PFSK-1 (cell line): ENCODE data around the gene SERPINF2.

Source experiments
- FOXP2 ChIP-seq: optimal IDR thresholded peaks from 2 replicates; pipeline ENCODE3; 2011; ENCODE audit warnings: borderline replicate concordance, control low read depth, inconsistent platforms; ENCODE audit not compliant: insufficient read depth; ENCODE audit errors: extremely low read length, extremely low read depth
- POLR2AphosphoS5 ChIP-seq: IDR thresholded peaks from 2 replicates; pipeline ENCODE4 v1.6.1; 2012; ENCODE audit warnings: low read depth, mild to moderate bottlenecking, control low read depth, low read length, moderate library complexity
- SIN3A ChIP-seq: IDR thresholded peaks from 2 replicates; pipeline ENCODE4 v1.6.1; 2012; ENCODE audit warnings: mild to moderate bottlenecking, low read length, moderate library complexity, borderline replicate concordance; ENCODE audit not compliant: insufficient read depth
- TAF1 ChIP-seq: IDR thresholded peaks from 2 replicates; pipeline ENCODE4 v1.6.1; 2012; ENCODE audit warnings: low read length, control low read depth, borderline replicate concordance; ENCODE audit not compliant: insufficient read depth
- TF ChIP-seq, protein P1 (sequence below), 2 experiments: IDR thresholded peaks; 2 replicates each; pipeline versions ENCODE4 v1.6.1 to v1.8.0; 2011 to 2012; ENCODE audit warnings: low read depth in 2 of 2, low read length in 2 of 2, control low read depth in 1 of 2, inconsistent platforms in 1 of 2, mild to moderate bottlenecking in 1 of 2, moderate library complexity in 1 of 2; ENCODE audit not compliant: insufficient read depth in 1 of 2

The SERPINF2 gene

DNA sequence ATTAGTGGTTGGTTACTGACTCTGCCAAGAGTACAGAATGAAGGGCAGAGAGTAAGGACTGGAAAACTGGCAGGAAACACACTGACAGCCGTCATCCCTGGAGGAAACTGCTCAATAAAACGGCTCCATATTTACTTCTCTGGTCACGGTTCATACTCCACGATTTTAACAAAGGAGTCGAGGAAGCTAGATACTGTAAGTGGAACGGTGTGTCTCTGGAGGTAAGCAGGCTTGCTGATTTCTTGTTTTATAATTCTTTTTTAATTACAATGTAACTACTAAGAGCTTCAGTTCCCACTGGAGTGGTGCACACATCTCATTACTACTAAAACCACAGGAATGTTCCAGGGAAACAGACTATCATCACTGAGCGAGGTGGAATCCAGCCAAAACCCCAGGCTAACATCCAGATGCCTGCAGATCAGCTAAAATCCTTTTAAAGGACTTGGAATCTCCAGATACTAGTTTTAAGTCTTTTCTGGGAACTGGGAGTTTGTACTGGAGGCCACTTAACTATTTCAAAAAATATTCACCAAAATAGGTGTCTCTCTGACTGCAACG, 37.0 kb downstream of the SERPINF2 start:
- TF ChIP-seq POLR2AphosphoS5: no peak
- TF ChIP-seq SIN3A: no peak
- TF ChIP-seq, protein P1, sequence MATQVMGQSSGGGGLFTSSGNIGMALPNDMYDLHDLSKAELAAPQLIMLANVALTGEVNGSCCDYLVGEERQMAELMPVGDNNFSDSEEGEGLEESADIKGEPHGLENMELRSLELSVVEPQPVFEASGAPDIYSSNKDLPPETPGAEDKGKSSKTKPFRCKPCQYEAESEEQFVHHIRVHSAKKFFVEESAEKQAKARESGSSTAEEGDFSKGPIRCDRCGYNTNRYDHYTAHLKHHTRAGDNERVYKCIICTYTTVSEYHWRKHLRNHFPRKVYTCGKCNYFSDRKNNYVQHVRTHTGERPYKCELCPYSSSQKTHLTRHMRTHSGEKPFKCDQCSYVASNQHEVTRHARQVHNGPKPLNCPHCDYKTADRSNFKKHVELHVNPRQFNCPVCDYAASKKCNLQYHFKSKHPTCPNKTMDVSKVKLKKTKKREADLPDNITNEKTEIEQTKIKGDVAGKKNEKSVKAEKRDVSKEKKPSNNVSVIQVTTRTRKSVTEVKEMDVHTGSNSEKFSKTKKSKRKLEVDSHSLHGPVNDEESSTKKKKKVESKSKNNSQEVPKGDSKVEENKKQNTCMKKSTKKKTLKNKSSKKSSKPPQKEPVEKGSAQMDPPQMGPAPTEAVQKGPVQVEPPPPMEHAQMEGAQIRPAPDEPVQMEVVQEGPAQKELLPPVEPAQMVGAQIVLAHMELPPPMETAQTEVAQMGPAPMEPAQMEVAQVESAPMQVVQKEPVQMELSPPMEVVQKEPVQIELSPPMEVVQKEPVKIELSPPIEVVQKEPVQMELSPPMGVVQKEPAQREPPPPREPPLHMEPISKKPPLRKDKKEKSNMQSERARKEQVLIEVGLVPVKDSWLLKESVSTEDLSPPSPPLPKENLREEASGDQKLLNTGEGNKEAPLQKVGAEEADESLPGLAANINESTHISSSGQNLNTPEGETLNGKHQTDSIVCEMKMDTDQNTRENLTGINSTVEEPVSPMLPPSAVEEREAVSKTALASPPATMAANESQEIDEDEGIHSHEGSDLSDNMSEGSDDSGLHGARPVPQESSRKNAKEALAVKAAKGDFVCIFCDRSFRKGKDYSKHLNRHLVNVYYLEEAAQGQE (IDR thresholded peaks at IDR 0.05; ENCODE audit: insufficient read depth in 1 of 2, low read depth in 2 of 2, low read length in 2 of 2): no peak
- no peak for TF ChIP-seq TAF1
- no peak for TF ChIP-seq FOXP2

DNA sequence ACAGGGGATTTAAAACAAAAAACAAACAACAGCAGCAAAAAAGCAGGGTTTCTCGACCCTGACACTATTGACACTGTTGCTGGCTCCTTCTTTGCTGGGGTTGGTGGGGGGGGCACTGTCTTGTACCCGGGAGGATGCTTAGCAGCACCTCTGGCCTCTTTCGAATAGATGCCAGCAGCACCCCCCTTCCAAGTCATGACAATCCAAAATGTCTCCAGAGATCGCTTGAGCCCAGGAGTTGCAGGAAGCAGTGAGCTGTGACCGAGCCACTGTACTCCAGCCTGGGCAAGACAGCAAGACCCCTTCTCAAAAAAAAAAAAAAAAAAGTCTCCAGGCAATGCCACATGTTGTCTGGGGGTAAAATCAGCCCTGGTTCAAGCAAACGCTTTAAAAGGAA, 39.5 kb downstream of the SERPINF2 start:
- TF ChIP-seq POLR2AphosphoS5: no peak
- TF ChIP-seq SIN3A: no peak
- TF ChIP-seq, protein P1 (IDR thresholded peaks at IDR 0.05; ENCODE audit: insufficient read depth in 1 of 2, low read depth in 2 of 2, low read length in 2 of 2): no peak
- no peak for TF ChIP-seq TAF1
- TF ChIP-seq FOXP2: no peak

DNA sequence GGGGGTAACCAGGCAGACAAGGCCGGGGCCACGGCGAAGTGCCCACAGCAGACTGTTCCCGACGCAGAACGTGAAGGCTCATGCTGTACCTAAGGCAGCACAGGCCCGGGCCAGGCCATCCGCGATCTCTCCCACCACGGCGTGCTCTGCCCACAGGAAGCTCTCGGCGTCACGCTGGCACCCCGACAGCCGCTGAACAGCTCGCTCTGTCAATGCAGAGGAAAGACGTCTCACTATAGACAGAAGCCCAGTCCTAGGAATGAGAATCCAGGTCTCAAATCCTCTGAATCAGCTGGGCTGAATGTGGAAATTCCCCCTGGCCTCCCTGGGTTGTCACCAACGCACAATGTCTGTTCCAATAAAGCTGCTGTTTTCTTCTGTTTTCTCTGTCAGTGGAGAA, 40.6 kb downstream of the SERPINF2 start:
- TF ChIP-seq POLR2AphosphoS5 (no peak), FOXP2 (no peak), TAF1 (no peak), SIN3A (no peak)
- TF ChIP-seq, protein P1 (IDR thresholded peaks at IDR 0.05; ENCODE audit: insufficient read depth in 1 of 2, low read depth in 2 of 2, low read length in 2 of 2): no peak

DNA sequence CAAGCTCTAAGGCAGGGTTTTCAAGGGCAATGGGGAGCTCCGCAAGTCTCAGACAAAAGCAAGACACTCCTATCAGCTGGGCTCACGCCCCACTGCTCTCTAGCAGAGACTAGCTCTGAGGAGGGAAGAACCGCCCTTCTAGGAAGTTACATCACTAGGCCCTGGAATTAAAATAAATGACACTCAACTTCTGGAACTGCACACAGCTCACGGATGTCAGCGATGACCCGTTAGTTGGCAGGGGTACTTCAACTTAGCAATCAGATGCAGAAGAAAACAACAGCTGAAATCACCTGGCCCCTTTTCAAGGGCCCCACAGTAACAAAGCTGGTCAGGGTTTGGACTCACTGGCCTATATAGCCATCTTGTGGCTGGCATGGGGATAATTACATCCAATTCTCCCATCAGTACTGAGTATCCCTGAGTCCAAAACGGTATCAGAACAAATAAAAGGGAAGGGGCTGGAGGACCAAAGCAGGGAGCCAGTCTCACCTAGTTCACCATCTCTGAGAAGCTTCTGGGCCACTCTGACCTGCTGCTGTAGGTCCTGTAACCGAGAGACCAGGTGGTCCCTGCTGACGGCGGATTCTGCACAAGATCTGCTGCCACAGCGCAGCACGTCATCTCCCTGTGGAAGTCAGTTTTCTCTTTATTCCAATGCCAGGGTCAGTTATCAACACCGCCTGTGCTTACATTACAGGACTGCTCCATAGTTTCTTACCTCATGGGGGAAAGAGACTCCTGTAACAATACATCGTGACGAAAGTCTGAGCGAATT, 41.4 kb downstream of the SERPINF2 start:
- TF ChIP-seq, protein P1 (IDR thresholded peaks at IDR 0.05; ENCODE audit: insufficient read depth in 1 of 2, low read depth in 2 of 2, low read length in 2 of 2): no peak
- no peak for TF ChIP-seq SIN3A
- TF ChIP-seq FOXP2: no peak
- no peak for TF ChIP-seq TAF1
- TF ChIP-seq POLR2AphosphoS5: no peak

DNA sequence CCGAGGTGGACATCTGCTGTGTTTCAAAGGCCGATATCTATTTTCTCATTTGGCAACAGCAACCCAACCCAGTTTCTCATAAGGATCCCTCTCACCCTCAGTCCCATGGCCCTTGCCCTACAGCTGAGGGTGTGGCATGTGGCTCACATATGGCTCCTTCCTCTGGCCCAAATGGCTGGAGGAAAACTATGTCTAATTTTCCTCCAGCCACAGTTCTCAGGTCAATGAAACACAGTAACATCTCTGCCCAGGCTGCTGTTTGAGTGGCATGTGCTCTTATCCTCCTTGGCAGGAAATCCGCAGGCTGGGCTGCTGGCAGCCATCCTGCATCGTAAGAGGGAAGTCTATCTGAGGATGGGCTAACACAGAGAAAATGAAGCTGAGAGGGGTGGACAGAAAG, 43.3 kb downstream of the SERPINF2 start:
- no peak for TF ChIP-seq POLR2AphosphoS5
- TF ChIP-seq TAF1: no peak
- TF ChIP-seq, protein P1 (IDR thresholded peaks at IDR 0.05; ENCODE audit: insufficient read depth in 1 of 2, low read depth in 2 of 2, low read length in 2 of 2): no peak
- no peak for TF ChIP-seq FOXP2
- TF ChIP-seq SIN3A: no peak
